HCT116 (cell line): ENCODE data around the gene TRPM1. TPM values are rescaled to one million over a fixed set of nuclear protein-coding genes. Genes with fewer than 3 reads are reported as not detected.

Experiments used
- ATAC-seq: fragments of 200-7000 bp; cut with Tn5 transposase; 2 replicates; pipeline ENCODE4 v1.9.1; 2020; ENCODE audit warnings: mild to moderate bottlenecking, moderate library complexity
- BruUV-seq: library from RNA; stranded (reverse); fragments of 400-500 nt; replicated peaks from 2 replicates; lab custom pipeline; 2021; lab: Mats Ljungman, UMichigan
- CTCF ChIA-PET: fragments of 300-600 bp; sonication (Branson Sonifier 250); formaldehyde crosslinking; loops from one replicate; lab custom pipeline; 2021; ENCODE audit warnings: antibody characterized with exemption; lab: Charles Lee
- POLR2A ChIA-PET: fragments of 300-600, 350-600 bp; sonication (Branson Sonifier 250); formaldehyde crosslinking; loops from one replicate; lab custom pipeline; 2021; ENCODE audit warnings: antibody characterized with exemption; lab: Charles Lee
- RAD21 ChIA-PET, 2 experiments: fragments of 300-600 bp; sonication (Branson Sonifier 250); formaldehyde crosslinking; loops; one replicate each; lab custom pipeline; 2023; ENCODE audit warnings: low total read pairs in 2 of 2; ENCODE audit not compliant: uncharacterized antibody in 2 of 2, unreplicated experiment in 2 of 2, low non-redundant PET in 1 of 2; lab: Charles Lee
- DNase-seq: peaks from one replicate; pipeline ENCODE4 v3.0.0-alpha.2; 2010; ENCODE audit warnings: low read depth, low spot score
- H2AFZ ChIP-seq: fragments of 200-600 bp; shearing (Covaris generic), sonication (generic); 2 replicates; pipeline ENCODE4 v1.6.1; 2017; ENCODE audit warnings: low read depth, mixed run types, mixed read lengths, antibody characterized with exemption, low read length; ENCODE audit not compliant: poor library complexity, severe bottlenecking
- H3K27ac ChIP-seq: 2 replicates; pipeline ENCODE4 v1.5.1; 2012; ENCODE audit warnings: low read depth, low read length
- H3K27me3 ChIP-seq: fragments of 200-600 bp; sonication (generic); 2 replicates; pipeline ENCODE4 v1.6.1; 2016; ENCODE audit warnings: mixed run types, low read length, mixed read lengths; ENCODE audit not compliant: insufficient read depth
- H3K36me3 ChIP-seq, 2 experiments: fragments of 200-500 bp in 1 of 2; fragments of 200-600 bp in 1 of 2; sonication (Bioruptor generic) in 1 of 2; sonication (generic) in 1 of 2; 2 replicates each; pipeline versions ENCODE4 v1.5.1 to v1.6.1; 2014 to 2016; ENCODE audit warnings: low read length in 2 of 2, inconsistent platforms in 1 of 2, mixed read lengths in 1 of 2, mixed run types in 1 of 2; ENCODE audit not compliant: insufficient read depth in 2 of 2, control insufficient read depth in 1 of 2
- H3K4me1 ChIP-seq, 2 experiments: fragments of 200-600 bp in 1 of 2; sonication (generic) in 1 of 2; 2 replicates each; pipeline versions ENCODE4 v1.5.1 to v1.6.1; 2012 to 2017; ENCODE audit warnings: low read length in 2 of 2, inconsistent platforms in 1 of 2, mild to moderate bottlenecking in 1 of 2, mixed read lengths in 1 of 2, mixed run types in 1 of 2, moderate library complexity in 1 of 2; ENCODE audit not compliant: insufficient read depth in 2 of 2, control insufficient read depth in 1 of 2
- H3K4me2 ChIP-seq: fragments of 200-600 bp; sonication (generic); 2 replicates; pipeline ENCODE4 v1.6.1; 2017; ENCODE audit warnings: mixed run types, low read length, mixed read lengths
- H3K4me3 ChIP-seq, 2 experiments: fragments of 200-600 bp in 1 of 2; sonication (generic) in 1 of 2; replicated peaks in 1 of 2; 2 replicates each; pipeline ENCODE4 v1.5.1; 2011 to 2016; ENCODE audit warnings: low read length in 2 of 2, control low read depth in 1 of 2, low read depth in 1 of 2, mild to moderate bottlenecking in 1 of 2, mixed read lengths in 1 of 2, mixed run types in 1 of 2
- H3K79me2 ChIP-seq: fragments of 200-600 bp; sonication (generic); 2 replicates; pipeline ENCODE4 v1.6.1; 2017; ENCODE audit warnings: mild to moderate bottlenecking, mixed run types, low read length, moderate library complexity, mixed read lengths; ENCODE audit not compliant: insufficient read depth
- H3K9ac ChIP-seq: fragments of 200-600 bp; sonication (generic); 2 replicates; pipeline ENCODE4 v1.6.1; 2016; ENCODE audit warnings: low read length, mixed read lengths
- H3K9me2 ChIP-seq: fragments of 200-600 bp; sonication (generic), shearing (Covaris generic); 2 replicates; pipeline ENCODE4 v1.6.1; 2017; ENCODE audit warnings: mixed run types, mild to moderate bottlenecking, moderate library complexity; ENCODE audit not compliant: insufficient read depth
- H3K9me3 ChIP-seq, 2 experiments: fragments of 200-500 bp in 1 of 2; fragments of 200-600 bp in 1 of 2; sonication (Bioruptor generic) in 1 of 2; sonication (generic) in 1 of 2; 2 replicates each; pipeline ENCODE4 v1.6.1; 2014 to 2017; ENCODE audit warnings: low read length in 2 of 2, mixed read lengths in 2 of 2, inconsistent platforms in 1 of 2, low read depth in 1 of 2, mild to moderate bottlenecking in 1 of 2, mixed run types in 1 of 2, moderate library complexity in 1 of 2; ENCODE audit not compliant: control insufficient read depth in 1 of 2, insufficient read depth in 1 of 2
- H4K20me1 ChIP-seq: fragments of 200-600 bp; sonication (generic), shearing (Covaris generic); 2 replicates; pipeline ENCODE4 v1.6.1; 2017; ENCODE audit warnings: mixed run types, mild to moderate bottlenecking, moderate library complexity; ENCODE audit not compliant: insufficient read depth
- CBX3 ChIP-seq: IDR thresholded peaks from 2 replicates; pipeline ENCODE4 v1.6.1; 2012; ENCODE audit warnings: low read depth
- EZH2 ChIP-seq: fragments of 200-600 bp; sonication (generic); IDR thresholded peaks from 2 replicates; pipeline ENCODE4 v1.6.1; 2017; ENCODE audit warnings: antibody characterized with exemption, mixed run types
- EZH2phosphoT487 ChIP-seq: fragments of 200-600 bp; IDR thresholded peaks from 2 replicates; pipeline ENCODE4 v1.6.1; 2018; ENCODE audit warnings: antibody characterized with exemption, borderline replicate concordance
- FOSL1 ChIP-seq: IDR thresholded peaks from 2 replicates; pipeline ENCODE4 v1.6.1; 2012; ENCODE audit warnings: low read depth
- JUND ChIP-seq: IDR thresholded peaks from 2 replicates; pipeline ENCODE4 v1.6.1; 2012
- MAX ChIP-seq: IDR thresholded peaks from 2 replicates; pipeline ENCODE4 v1.6.1; 2012
- POLR2A ChIP-seq: IDR thresholded peaks from 2 replicates; pipeline ENCODE4 v1.7.0; 2011; ENCODE audit warnings: borderline replicate concordance; ENCODE audit not compliant: insufficient read depth, insufficient read length; ENCODE audit errors: extremely low read depth
- RAD21 ChIP-seq: IDR thresholded peaks from 2 replicates; pipeline ENCODE4 v1.6.1; 2012; ENCODE audit warnings: low read depth, mild to moderate bottlenecking
- SIN3A ChIP-seq: IDR thresholded peaks from 2 replicates; pipeline ENCODE4 v1.6.1; 2012; ENCODE audit warnings: low read depth
- SRF ChIP-seq: IDR thresholded peaks from 2 replicates; pipeline ENCODE4 v1.6.1; 2012; ENCODE audit warnings: low read depth
- TCF7L2 ChIP-seq: IDR thresholded peaks from 2 replicates; pipeline ENCODE4 v1.7.0; 2011; ENCODE audit warnings: borderline replicate concordance, inconsistent platforms; ENCODE audit not compliant: insufficient read depth, insufficient read length; ENCODE audit errors: extremely low read depth
- YY1 ChIP-seq: IDR thresholded peaks from 2 replicates; pipeline ENCODE4 v1.6.1; 2011; ENCODE audit warnings: low read length, low read depth, moderate library complexity, mild to moderate bottlenecking; ENCODE audit not compliant: insufficient replicate concordance; ENCODE audit errors: extremely low read depth
- ZBTB33 ChIP-seq: IDR thresholded peaks from 2 replicates; pipeline ENCODE4 v1.6.1; 2011; ENCODE audit warnings: mild to moderate bottlenecking, low read length, moderate library complexity; ENCODE audit not compliant: insufficient replicate concordance; ENCODE audit errors: extremely low read depth
- ZFX ChIP-seq: fragments of 450-650 bp; IDR thresholded peaks from 2 replicates; pipeline ENCODE4 v1.6.1; 2017
- intact Hi-C: fragments of 100-400 bp; cut with micrococcal nuclease; formaldehyde crosslinking; loops from 2 replicates; pipeline ENCODE4 v1.10.0; 2022
- total RNA-seq: library from RNA; stranded (reverse); gene quantifications from one replicate; pipeline ENCODE4 v1.2.1, GENCODE V29; 2021; ENCODE audit not compliant: unreplicated experiment
- TF ChIP-seq, protein P1 (sequence below): IDR thresholded peaks from 2 replicates; pipeline ENCODE4 v1.6.1; 2012; ENCODE audit warnings: low read depth
- TF ChIP-seq, protein P2 (sequence below), 3 experiments: fragments of 200-600 bp in 1 of 3; sonication (generic) in 1 of 3; IDR thresholded peaks in 2 of 3; conservative IDR thresholded peaks in 1 of 3; 2 replicates each; pipeline ENCODE4 v1.5.1; 2012 to 2017; ENCODE audit warnings: low read depth in 2 of 3, low read length in 2 of 3, antibody characterized with exemption in 1 of 3, borderline replicate concordance in 1 of 3, control low read depth in 1 of 3, mild to moderate bottlenecking in 1 of 3, mixed read lengths in 1 of 3, mixed run types in 1 of 3, moderate library complexity in 1 of 3; ENCODE audit not compliant: insufficient read depth in 1 of 3

TRPM1 gene
- total RNA-seq, 1 experiment from 2014 or later, result not detected

GRCh38 chr15:30963681-30964080 lies 137.8 kb downstream of the TRPM1 start:
- Histone ChIP-seq H3K79me2 (no peaks in the 10 kb centered on the region), H3K4me2 (no peak overlapping the region), H3K4me3 (no peak overlapping the region), H4K20me1 (no peaks in the 10 kb centered on the region), H3K36me3 (peaks cover 0 to under 1% of the 10 kb centered on the region in 2 experiments; a peak in 1 of 4 replicates), H3K9me3 (no peaks in the 10 kb centered on the region), H3K27me3 (no peaks in the 10 kb centered on the region), H3K9me2 (no peaks in the 10 kb centered on the region), H2AFZ (no peak overlapping the region), H3K27ac (no peak overlapping the region), H3K9ac (no peak overlapping the region), H3K4me1 (no peaks in the 10 kb centered on the region)
- intact Hi-C loops, result no loop called here
- POLR2A ChIA-PET, result no interaction called here
- ATAC-seq (no peak), DNase-seq (no peak)
- RAD21 ChIA-PET, result no interaction called here
- TF ChIP-seq CBX3 (no peak), POLR2A (no peak), RAD21 (no peak), ZFX (no peak), ZBTB33 (no peak), EZH2phosphoT487 (no peak), TCF7L2 (no peak), SRF (no peak), JUND (no peak), EZH2 (no peak), FOSL1 (no peak), MAX (no peak), SIN3A (no peak), YY1 (no peak)
- TF ChIP-seq, protein P1, sequence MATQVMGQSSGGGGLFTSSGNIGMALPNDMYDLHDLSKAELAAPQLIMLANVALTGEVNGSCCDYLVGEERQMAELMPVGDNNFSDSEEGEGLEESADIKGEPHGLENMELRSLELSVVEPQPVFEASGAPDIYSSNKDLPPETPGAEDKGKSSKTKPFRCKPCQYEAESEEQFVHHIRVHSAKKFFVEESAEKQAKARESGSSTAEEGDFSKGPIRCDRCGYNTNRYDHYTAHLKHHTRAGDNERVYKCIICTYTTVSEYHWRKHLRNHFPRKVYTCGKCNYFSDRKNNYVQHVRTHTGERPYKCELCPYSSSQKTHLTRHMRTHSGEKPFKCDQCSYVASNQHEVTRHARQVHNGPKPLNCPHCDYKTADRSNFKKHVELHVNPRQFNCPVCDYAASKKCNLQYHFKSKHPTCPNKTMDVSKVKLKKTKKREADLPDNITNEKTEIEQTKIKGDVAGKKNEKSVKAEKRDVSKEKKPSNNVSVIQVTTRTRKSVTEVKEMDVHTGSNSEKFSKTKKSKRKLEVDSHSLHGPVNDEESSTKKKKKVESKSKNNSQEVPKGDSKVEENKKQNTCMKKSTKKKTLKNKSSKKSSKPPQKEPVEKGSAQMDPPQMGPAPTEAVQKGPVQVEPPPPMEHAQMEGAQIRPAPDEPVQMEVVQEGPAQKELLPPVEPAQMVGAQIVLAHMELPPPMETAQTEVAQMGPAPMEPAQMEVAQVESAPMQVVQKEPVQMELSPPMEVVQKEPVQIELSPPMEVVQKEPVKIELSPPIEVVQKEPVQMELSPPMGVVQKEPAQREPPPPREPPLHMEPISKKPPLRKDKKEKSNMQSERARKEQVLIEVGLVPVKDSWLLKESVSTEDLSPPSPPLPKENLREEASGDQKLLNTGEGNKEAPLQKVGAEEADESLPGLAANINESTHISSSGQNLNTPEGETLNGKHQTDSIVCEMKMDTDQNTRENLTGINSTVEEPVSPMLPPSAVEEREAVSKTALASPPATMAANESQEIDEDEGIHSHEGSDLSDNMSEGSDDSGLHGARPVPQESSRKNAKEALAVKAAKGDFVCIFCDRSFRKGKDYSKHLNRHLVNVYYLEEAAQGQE, result no peak
- TF ChIP-seq, protein P2, sequence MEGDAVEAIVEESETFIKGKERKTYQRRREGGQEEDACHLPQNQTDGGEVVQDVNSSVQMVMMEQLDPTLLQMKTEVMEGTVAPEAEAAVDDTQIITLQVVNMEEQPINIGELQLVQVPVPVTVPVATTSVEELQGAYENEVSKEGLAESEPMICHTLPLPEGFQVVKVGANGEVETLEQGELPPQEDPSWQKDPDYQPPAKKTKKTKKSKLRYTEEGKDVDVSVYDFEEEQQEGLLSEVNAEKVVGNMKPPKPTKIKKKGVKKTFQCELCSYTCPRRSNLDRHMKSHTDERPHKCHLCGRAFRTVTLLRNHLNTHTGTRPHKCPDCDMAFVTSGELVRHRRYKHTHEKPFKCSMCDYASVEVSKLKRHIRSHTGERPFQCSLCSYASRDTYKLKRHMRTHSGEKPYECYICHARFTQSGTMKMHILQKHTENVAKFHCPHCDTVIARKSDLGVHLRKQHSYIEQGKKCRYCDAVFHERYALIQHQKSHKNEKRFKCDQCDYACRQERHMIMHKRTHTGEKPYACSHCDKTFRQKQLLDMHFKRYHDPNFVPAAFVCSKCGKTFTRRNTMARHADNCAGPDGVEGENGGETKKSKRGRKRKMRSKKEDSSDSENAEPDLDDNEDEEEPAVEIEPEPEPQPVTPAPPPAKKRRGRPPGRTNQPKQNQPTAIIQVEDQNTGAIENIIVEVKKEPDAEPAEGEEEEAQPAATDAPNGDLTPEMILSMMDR (IDR thresholded peaks at IDR 0.05 in 2 of 3, conservative IDR thresholded peaks at IDR 0.05 in 1 of 3; ENCODE audit: borderline replicate concordance in 1 of 3, insufficient read depth in 1 of 3, low read depth in 2 of 3, low read length in 2 of 3), result no peak
- CTCF ChIA-PET, result no interaction called here
- no TSS peak for BruUV-seq
